Activated CD4-positive, alpha-beta T cell treated with anti-CD3 and anti-CD28 coated beads, Interleukin-2, amount 50 U/mL, for 4 hours (primary cell): ENCODE data around the gene ABI3BP.

ENCODE experiments used
- DNase-seq, 2 experiments: peaks; one replicate each; pipeline ENCODE4 v3.0.0-alpha.2; 2020

Gene ABI3BP

GRCh38 chr3:100932491-100932890, 60.7 kb downstream of the ABI3BP start:
- no peak for DNase-seq

- DNase-seq, result no peak
Measured at GRCh38 chr3:100928638-100929428, 64.4 kb downstream of the ABI3BP start.

- no peak for DNase-seq
Measured at GRCh38 chr3:100927775-100928174, 65.4 kb downstream of the ABI3BP start.

GRCh38 chr3:100915706-100916495, 77.3 kb downstream of the ABI3BP start:
- DNase-seq, result no peak

- DNase-seq, result no peak
Measured at GRCh38 chr3:100913870-100914648, 79.2 kb downstream of the ABI3BP start.

GRCh38 chr3:100912976-100913545, 80.2 kb downstream of the ABI3BP start:
- no peak for DNase-seq

- DNase-seq, result no peak
Measured at GRCh38 chr3:100912571-100912970, 80.7 kb downstream of the ABI3BP start.

GRCh38 chr3:100911956-100912355, 81.3 kb downstream of the ABI3BP start:
- no peak for DNase-seq

- DNase-seq, result no peak
Measured at GRCh38 chr3:100910986-100911385, 82.2 kb downstream of the ABI3BP start.

GRCh38 chr3:100902572-100902971, 90.6 kb downstream of the ABI3BP start:
- no peak for DNase-seq

- no peak for DNase-seq
Measured at GRCh38 chr3:100900671-100901335, 92.4 kb downstream of the ABI3BP start.

GRCh38 chr3:100899440-100900091, 93.7 kb downstream of the ABI3BP start:
- no peak for DNase-seq

- DNase-seq, result no peak
Measured at GRCh38 chr3:100898681-100899080, 94.5 kb downstream of the ABI3BP start.

GRCh38 chr3:100896994-100897393, 96.2 kb downstream of the ABI3BP start:
- DNase-seq, result no peak

GRCh38 chr3:100893590-100893989, 99.6 kb downstream of the ABI3BP start:
- no peak for DNase-seq

- no peak for DNase-seq
Measured at GRCh38 chr3:100893108-100893507, 100.1 kb downstream of the ABI3BP start.

- no peak for DNase-seq
Measured at GRCh38 chr3:100891827-100892226, 101.4 kb downstream of the ABI3BP start.

- no peak for DNase-seq
Measured at GRCh38 chr3:100891033-100891432, 102.2 kb downstream of the ABI3BP start.

GRCh38 chr3:100888881-100889280, 104.3 kb downstream of the ABI3BP start:
- no peak for DNase-seq

- no peak for DNase-seq
Measured at GRCh38 chr3:100882571-100882984, 110.6 kb downstream of the ABI3BP start.

- DNase-seq, result no peak
Measured at GRCh38 chr3:100880845-100881244, 112.4 kb downstream of the ABI3BP start.

GRCh38 chr3:100880072-100880471, 113.1 kb downstream of the ABI3BP start:
- no peak for DNase-seq
